Measurements from ENCODE around the gene ZBED4. TPM values are rescaled to one million over a fixed set of nuclear protein-coding genes. Genes with fewer than 3 reads are reported as not detected.

Gene ZBED4
- polyA plus RNA-seq, 1 experiment = 6.3 TPM

- Histone ChIP-seq H3K9me3 (ENCODE audit: control insufficient read depth, insufficient read depth, low read length) (no peaks in the 10 kb centered on the region; the same call in 1 of the 2 replicates), H3K4me3 (ENCODE audit: low read depth, low read length) (no peak overlapping the region), H3K27me3 (ENCODE audit: control insufficient read depth, insufficient read depth, low read length) (no peaks in the 10 kb centered on the region), H3K27ac (ENCODE audit: low read depth, low read length) (no peak overlapping the region)
- TF ChIP-seq CTCF (IDR thresholded peaks at IDR 0.05; ENCODE audit: low read depth, low read length) = no peak
- ChIA-PET CTCF (no interaction called here), POLR2A (no interaction called here)
- DNase-seq (ENCODE audit: low read depth, low spot score) = no peak
Observed at GRCh38 chr22:49906071-49906798, 52.6 kb downstream of the ZBED4 start.

- POLR2A ChIA-PET = no interaction called here
- CTCF ChIA-PET = no interaction called here
Observed at GRCh38 chr22:49906799-49907290, 53.2 kb downstream of the ZBED4 start.

GRCh38 chr22:49907807-49908206 lies 54.2 kb downstream of the ZBED4 start:
- DNase-seq (ENCODE audit: low read depth, low spot score) = no peak
- H3K4me3 ChIP-seq (ENCODE audit: low read depth, low read length) = no peak overlapping the region
- no peak overlapping the region for H3K27ac ChIP-seq (ENCODE audit: low read depth, low read length)
- no peaks in the 10 kb centered on the region for H3K27me3 ChIP-seq (ENCODE audit: control insufficient read depth, insufficient read depth, low read length)
- no peaks in the 10 kb centered on the region; the same call in 1 of the 2 replicates for H3K9me3 ChIP-seq (ENCODE audit: control insufficient read depth, insufficient read depth, low read length)
- POLR2A ChIA-PET = interaction anchor here (1.0 kb wide), 1 partner anchor 10 kb away, joined by 3 read pairs; the partner anchor contains the start of genes ALG12 and CRELD2
- no peak for TF ChIP-seq CTCF (IDR thresholded peaks at IDR 0.05; ENCODE audit: low read depth, low read length)
- CTCF ChIA-PET = no interaction called here

More at GRCh38 chr22:49906799-49907290, 53.2 kb downstream of the ZBED4 start:
- no peak overlapping the region for H3K27ac ChIP-seq (ENCODE audit: low read depth, low read length)
- no peaks in the 10 kb centered on the region for H3K27me3 ChIP-seq (ENCODE audit: control insufficient read depth, insufficient read depth, low read length)
- H3K4me3 ChIP-seq (ENCODE audit: low read depth, low read length) = no peak overlapping the region
- DNase-seq (ENCODE audit: low read depth, low spot score) = no peak
- TF ChIP-seq CTCF (IDR thresholded peaks at IDR 0.05; ENCODE audit: low read depth, low read length) = no peak
- no peaks in the 10 kb centered on the region; the same call in 1 of the 2 replicates for H3K9me3 ChIP-seq (ENCODE audit: control insufficient read depth, insufficient read depth, low read length)

GRCh38 chr22:49909476-49910205 lies 56.0 kb downstream of the ZBED4 start:
- POLR2A ChIA-PET = no interaction called here
- TF ChIP-seq CTCF (IDR thresholded peaks at IDR 0.05; ENCODE audit: low read depth, low read length) = no peak
- CTCF ChIA-PET = no interaction called here

More at GRCh38 chr22:49909476-49910205, 56.0 kb downstream of the ZBED4 start:
- no peak overlapping the region for H3K4me3 ChIP-seq (ENCODE audit: low read depth, low read length)
- DNase-seq (ENCODE audit: low read depth, low spot score) = no peak
- no peak overlapping the region for H3K27ac ChIP-seq (ENCODE audit: low read depth, low read length)
- no peaks in the 10 kb centered on the region; the same call in 1 of the 2 replicates for H3K9me3 ChIP-seq (ENCODE audit: control insufficient read depth, insufficient read depth, low read length)
- H3K27me3 ChIP-seq (ENCODE audit: control insufficient read depth, insufficient read depth, low read length) = no peaks in the 10 kb centered on the region

Measured in AG04450 (cell line).